C4-2B (cell line): ENCODE results near the gene TMEM225B.

Source experiments
- CTCF ChIP-seq: fragments of 450-650 bp; conservative IDR thresholded peaks from 2 replicates; pipeline ENCODE4 v1.5.1; 2017; ENCODE audit warnings: mild to moderate bottlenecking
- ZFX ChIP-seq: fragments of 450-650 bp; IDR thresholded peaks from 2 replicates; pipeline ENCODE4 v1.6.1; 2017

- no peak for TF ChIP-seq CTCF
- no peak for TF ChIP-seq ZFX
These were observed 30.7 kb downstream of the TMEM225B start for GRCh38 chr7:99628471-99629465.
